Transverse colon (tissue), 4 donors: Measurements from ENCODE around the gene DOCK8. TPM values are rescaled to one million over a fixed set of nuclear protein-coding genes. Genes with fewer than 3 reads are reported as not detected.

ENCODE experiments used
- DNase-seq: peaks from one replicate; pipeline ENCODE4 v3.0.0-alpha.2; 2019
- H3K27ac ChIP-seq, 4 donors: fragments of 200-600 bp; sonication (generic); 2 replicates each; pipeline ENCODE4 v1.5.1; 2016 to 2018; ENCODE audit warnings: inconsistent platforms in 4 of 4
- H3K27me3 ChIP-seq: fragments of 200-600 bp; sonication (generic); 2 replicates; pipeline ENCODE4 v1.5.1; 2017; ENCODE audit warnings: inconsistent platforms
- H3K36me3 ChIP-seq, 4 donors: fragments of 200-600 bp; sonication (generic); 2 replicates each; pipeline ENCODE4 v1.5.1; 2017 to 2019; ENCODE audit warnings: inconsistent platforms in 4 of 4
- H3K4me1 ChIP-seq, 4 donors: fragments of 200-600 bp; sonication (generic); 2 replicates each; pipeline ENCODE4 v1.5.1; 2017 to 2020; ENCODE audit warnings: inconsistent platforms in 4 of 4
- H3K4me3 ChIP-seq, 4 donors: fragments of 200-600 bp; sonication (generic); 1 replicate in 1 of 4; 2 replicates in 3 of 4; pipeline versions ENCODE4 v1.5.1 to v1.6.1; 2017 to 2019; ENCODE audit warnings: inconsistent platforms in 4 of 4
- H3K9me3 ChIP-seq, 2 donors: fragments of 200-600 bp; sonication (generic); 2 replicates each; pipeline ENCODE4 v1.5.1; 2017 to 2019; ENCODE audit warnings: inconsistent platforms in 2 of 2
- CTCF ChIP-seq, 5 experiments: fragments of 200-600 bp in 3 of 5; fragments of 450-650 bp in 2 of 5; sonication (generic) in 3 of 5; IDR thresholded peaks; 1 replicate in 2 of 5; 2 replicates in 3 of 5; pipeline ENCODE4 v1.5.1; 2016 to 2017; ENCODE audit warnings: antibody characterized with exemption in 5 of 5, inconsistent platforms in 3 of 5, mild to moderate bottlenecking in 2 of 5, moderate library complexity in 1 of 5
- EP300 ChIP-seq: sonication (generic); formaldehyde crosslinking; IDR thresholded peaks from one replicate; pipeline ENCODE4 v1.6.1; 2017; ENCODE audit warnings: antibody characterized with exemption, low read depth
- POLR2A ChIP-seq: fragments of 450-650 bp; IDR thresholded peaks from one replicate; pipeline ENCODE4 v1.6.1; 2016; ENCODE audit warnings: antibody characterized with exemption, mild to moderate bottlenecking, moderate library complexity
- POLR2AphosphoS5 ChIP-seq, 3 donors: sonication (generic); formaldehyde crosslinking; IDR thresholded peaks; one replicate each; pipeline ENCODE4 v1.6.1; 2016; ENCODE audit warnings: antibody characterized with exemption in 3 of 3
- WGBS, 2 donors: methylation state at CpG; one replicate each; pipeline ENCODE4 v1.1.5; 2018; ENCODE audit warnings: low coverage in 1 of 2; 5-methylcytosine and 5-hydroxymethylcytosine counted together
- in situ Hi-C, 4 donors: fragments of 200-750 bp; cut with MboI; loops; one replicate each; pipeline versions ENCODE4 v1.15.0 to v1.15.1; 2017; ENCODE audit warnings: low sequenced_read_pairs in 3 of 4, low pct_ligation_motif_present in 1 of 4, low pct_unique_long_range_greater_than_20kb in 1 of 4
- intact Hi-C: fragments of 100-400 bp; cut with DNase I; formaldehyde crosslinking; loops from one replicate; pipeline ENCODE4 v1.15.1; 2023; ENCODE audit warnings: low total_unique reads
- total RNA-seq, 4 donors: library from RNA; depleted of rRNA; stranded (reverse); fragments of >200 nt; gene quantifications; one replicate each; pipeline ENCODE4 v1.1.0, GENCODE V29; 2016

Gene DOCK8
- total RNA-seq, 4 donors from 2014 or later: 11.2 to 59.5 (median 14.7) TPM

DNA sequence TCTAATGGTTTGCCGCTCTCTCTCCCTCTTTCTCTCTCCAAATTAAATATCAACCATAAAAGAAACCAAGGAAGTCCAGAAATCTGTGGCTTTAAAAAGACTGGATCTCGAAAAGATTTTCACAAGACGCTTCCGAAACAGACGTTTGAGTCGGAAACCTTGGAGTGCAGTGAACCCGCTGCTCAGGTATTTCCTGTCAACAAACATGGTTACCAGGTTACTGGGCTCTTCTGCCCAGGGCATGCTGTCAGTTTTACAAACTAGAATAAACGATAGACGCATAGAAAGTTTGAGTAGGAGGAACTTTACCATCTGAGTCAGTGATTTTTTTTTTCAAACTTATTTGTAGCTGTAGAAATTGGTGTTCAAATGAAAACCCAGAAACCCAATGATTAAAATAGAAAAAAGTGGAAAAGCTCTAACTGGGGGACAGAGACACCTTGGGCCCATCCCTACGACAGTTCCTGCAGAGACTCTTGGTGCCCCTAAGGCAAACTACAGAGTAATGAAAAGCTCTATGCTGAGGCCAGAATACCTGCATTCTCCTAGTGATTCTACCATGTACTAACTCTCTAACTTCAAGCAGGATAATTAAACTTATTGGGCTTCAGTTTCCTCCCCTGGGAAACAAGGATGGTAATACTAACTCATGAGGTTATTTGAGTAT, 90.0 kb downstream of the DOCK8 start:
- H3K27ac ChIP-seq: no peak overlapping the region
- no peak overlapping the region for H3K4me3 ChIP-seq
- H3K36me3 ChIP-seq: no peaks in the 10 kb centered on the region
- DNase-seq: no peak
- H3K9me3 ChIP-seq: no peaks in the 10 kb centered on the region
- H3K27me3 ChIP-seq: no peaks in the 10 kb centered on the region
- H3K4me1 ChIP-seq: no peaks in the 10 kb centered on the region
- in situ Hi-C loops: no loop called here
- 59 to 63% methylated on average over 10 of the region's 10 CpGs for WGBS, 2 donors
- intact Hi-C loops: no loop called here
- TF ChIP-seq POLR2AphosphoS5 (IDR thresholded peaks at IDR 0.05) (no peak), EP300 (no peak), CTCF (IDR thresholded peaks at IDR 0.05) (no peak), POLR2A (no peak)

DNA sequence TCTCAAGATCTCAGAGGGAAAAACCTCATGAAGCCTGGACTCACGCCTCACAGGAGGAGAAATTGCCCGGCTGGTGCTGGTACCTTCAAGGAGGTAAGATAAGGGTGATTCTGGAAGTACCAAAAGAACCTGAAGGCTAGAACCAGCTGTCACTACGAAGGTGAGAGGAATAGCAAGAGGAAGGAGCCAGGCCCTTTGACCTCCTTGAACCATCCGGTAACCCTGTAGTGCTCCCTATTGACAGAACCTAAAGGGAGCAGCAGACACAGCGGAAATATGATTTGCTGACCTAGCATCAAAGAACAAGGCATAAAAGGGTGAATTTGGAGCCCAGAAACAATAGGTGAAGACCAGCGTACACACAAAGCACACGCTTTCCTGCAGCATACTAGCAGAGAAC, 92.2 kb downstream of the DOCK8 start:
- DNase-seq: peak; percentile 35
- H3K27ac ChIP-seq: no peak overlapping the region
- H3K36me3 ChIP-seq: no peaks in the 10 kb centered on the region
- intact Hi-C loops: no loop called here
- no peak for TF ChIP-seq EP300
- TF ChIP-seq POLR2AphosphoS5 (IDR thresholded peaks at IDR 0.05): no peak
- TF ChIP-seq CTCF (IDR thresholded peaks at IDR 0.05): peak in 3 of 5 experiments; percentile 27 to 31 (median 31)
- no peak for TF ChIP-seq POLR2A
- WGBS, 2 donors: 75 to 79% methylated on average over 6 to 7 of the region's 7 CpGs
- H3K9me3 ChIP-seq: no peaks in the 10 kb centered on the region
- in situ Hi-C loops: no loop called here
- H3K4me1 ChIP-seq: no peaks in the 10 kb centered on the region
- H3K4me3 ChIP-seq: no peak overlapping the region
- no peaks in the 10 kb centered on the region for H3K27me3 ChIP-seq

- intact Hi-C loops (no loop called here), in situ Hi-C loops (no loop called here)
- Histone ChIP-seq H3K27me3 (no peaks in the 10 kb centered on the region), H3K4me1 (no peaks in the 10 kb centered on the region), H3K27ac (no peak overlapping the region), H3K4me3 (no peak overlapping the region), H3K9me3 (no peaks in the 10 kb centered on the region), H3K36me3 (no peaks in the 10 kb centered on the region)
- TF ChIP-seq POLR2AphosphoS5 (IDR thresholded peaks at IDR 0.05) (no peak), POLR2A (no peak), EP300 (no peak), CTCF (IDR thresholded peaks at IDR 0.05) (no peak)
- WGBS, 2 donors: 82% methylated on average over 14 of the region's 14 CpGs; no CpG with 5 or more reads in 1 of the 2 donors
- DNase-seq: no peak
These were observed 97.2 kb downstream of the DOCK8 start for GRCh38 chr9:311841-312240.

DNA sequence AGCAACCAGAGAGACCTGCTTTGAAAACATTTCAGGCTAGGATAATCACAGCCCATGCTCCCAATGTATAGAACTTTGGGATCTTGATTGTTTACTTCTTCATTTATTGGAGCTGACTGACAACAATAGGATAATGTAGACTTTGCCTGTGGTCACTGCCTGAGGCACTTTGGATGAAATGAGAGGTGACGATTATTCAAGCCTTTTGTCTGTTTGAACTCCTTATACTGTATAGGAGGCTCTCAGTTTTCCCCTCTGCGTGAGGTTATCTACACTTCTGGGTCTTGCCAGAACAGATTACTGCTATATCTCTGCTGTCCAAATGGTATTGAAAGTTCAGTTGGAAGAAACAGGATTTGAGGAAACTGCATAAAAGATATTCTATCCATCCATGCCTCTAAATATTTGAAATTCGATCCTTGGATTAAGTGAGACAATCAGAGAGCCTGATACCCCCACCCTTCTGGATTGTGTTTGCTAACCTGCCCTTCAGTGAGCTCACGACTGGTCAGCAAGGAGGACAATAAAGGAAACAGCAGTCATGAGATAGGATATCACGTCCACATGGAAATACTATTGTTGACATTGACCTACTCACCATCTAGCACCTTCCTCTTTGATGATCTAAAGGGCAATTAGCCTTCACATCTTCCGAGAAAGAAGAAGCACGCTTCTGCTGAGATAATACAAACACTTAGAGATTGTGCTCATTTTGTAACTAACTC, 98.1 kb downstream of the DOCK8 start:
- Histone ChIP-seq H3K4me1 (no peaks in the 10 kb centered on the region), H3K27ac (no peak overlapping the region), H3K36me3 (no peaks in the 10 kb centered on the region), H3K9me3 (no peaks in the 10 kb centered on the region), H3K4me3 (no peak overlapping the region), H3K27me3 (no peaks in the 10 kb centered on the region)
- no peak for DNase-seq
- intact Hi-C loops (no loop called here), in situ Hi-C loops (no loop called here)
- 76 to 77% methylated on average over 6 to 7 of the region's 7 CpGs for WGBS, 2 donors
- TF ChIP-seq EP300 (no peak), POLR2AphosphoS5 (IDR thresholded peaks at IDR 0.05) (no peak), CTCF (IDR thresholded peaks at IDR 0.05) (no peak), POLR2A (no peak)
